Cardiac muscle cell (in vitro differentiated cells and primary cell): ENCODE data around the gene SP3. TPM values are rescaled to one million over a fixed set of nuclear protein-coding genes. Genes with fewer than 3 reads are reported as not detected.

Experiments
- DNase-seq, 2 donors: peaks; one replicate each; pipeline versions ENCODE4 v3.0.0 to v3.0.0-alpha.2; 2010 to 2017; ENCODE audit warnings: low read depth in 1 of 2, low spot score in 1 of 2
- H3K27ac ChIP-seq: fragments of 200-600 bp; sonication (generic); 2 replicates; pipeline ENCODE4 v1.5.1; 2016
- H3K27me3 ChIP-seq: fragments of 200-600 bp; sonication (generic); 2 replicates; pipeline ENCODE4 v1.6.0; 2016; ENCODE audit warnings: control low read depth
- H3K36me3 ChIP-seq: fragments of 200-600 bp; sonication (generic); 2 replicates; pipeline ENCODE4 v1.5.1; 2016; ENCODE audit warnings: control low read depth
- H3K4me1 ChIP-seq: fragments of 200-600 bp; sonication (generic); 2 replicates; pipeline ENCODE4 v1.8.1; 2017; ENCODE audit warnings: low read depth, mild to moderate bottlenecking, mixed run types
- H3K4me3 ChIP-seq: fragments of 200-600 bp; sonication (generic); 2 replicates; pipeline ENCODE4 v1.5.1; 2016; ENCODE audit warnings: mild to moderate bottlenecking
- H3K9me3 ChIP-seq: fragments of 200-600 bp; sonication (generic); 2 replicates; pipeline ENCODE4 v1.5.1; 2017; ENCODE audit warnings: low read depth, mild to moderate bottlenecking, control low read depth
- CTCF ChIP-seq: IDR thresholded peaks from 2 replicates; pipeline ENCODE4 v1.5.1; 2012; ENCODE audit warnings: low read depth, mild to moderate bottlenecking, low read length
- polyA plus RNA-seq: library from polyadenylated mRNA; unstranded; fragments of >200 nt; fragmentation: Nextera tagmentation; extraction: Ambion mirVana; gene quantifications from 2 replicates; pipeline ENCODE4 v1.2.1, GENCODE V29; 2016
- total RNA-seq: library from RNA; depleted of rRNA; stranded (reverse); fragments of >200 nt; gene quantifications from 2 replicates; pipeline ENCODE4 v1.2.3, GENCODE V29; 2016

Gene SP3
- total and polyA plus RNA-seq, 2 experiments from 2014 or later, result 36.0 to 164 TPM

DNA sequence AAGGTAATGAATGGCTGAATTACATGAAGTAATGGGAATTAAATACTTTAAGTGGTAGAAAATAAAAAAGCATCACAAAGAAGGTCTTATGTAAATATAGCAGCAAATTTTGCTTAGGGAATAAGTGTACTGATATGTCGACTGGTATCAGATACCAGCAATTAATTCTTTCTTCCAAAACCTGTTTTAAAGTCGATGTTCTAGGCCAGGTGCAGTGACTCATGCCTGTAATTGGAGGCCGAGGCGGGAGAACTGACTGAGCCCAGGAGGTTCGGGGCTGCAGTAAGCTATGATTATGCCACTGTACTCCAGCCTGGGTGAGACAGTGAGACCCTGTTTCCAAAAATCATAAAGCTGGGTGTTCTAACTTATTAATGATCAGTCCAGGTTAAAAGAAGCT lies 30.3 kb downstream of the SP3 start:
- Histone ChIP-seq H3K27ac (peak overlapping the region; percentile 19), H3K4me3 (no peak overlapping the region), H3K36me3 (no peaks in the 10 kb centered on the region), H3K9me3 (no peaks in the 10 kb centered on the region), H3K4me1 (peaks cover 23% of the 10 kb centered on the region), H3K27me3 (no peaks in the 10 kb centered on the region)
- DNase-seq, result no peak
- no peak for TF ChIP-seq CTCF

DNA sequence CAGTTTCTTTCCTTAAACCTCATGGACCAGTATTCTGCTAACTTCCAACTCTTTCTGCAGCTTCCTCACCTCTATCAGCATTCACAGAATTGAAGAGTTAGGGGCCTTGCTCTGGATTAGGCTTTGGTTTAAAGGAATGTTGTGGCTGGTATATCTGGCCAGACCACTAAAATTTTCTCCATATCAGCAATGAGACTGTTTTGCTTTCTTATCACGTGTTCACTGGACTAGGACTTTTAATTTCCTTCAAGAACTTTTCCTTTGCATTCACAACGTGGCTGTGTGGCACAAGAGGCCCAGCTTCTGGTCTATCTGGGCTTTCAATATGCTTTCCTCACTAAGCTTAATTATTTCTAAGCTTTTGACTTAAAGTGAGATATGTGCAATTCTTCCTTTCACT lies 33.4 kb downstream of the SP3 start:
- H3K36me3 ChIP-seq, result no peaks in the 10 kb centered on the region
- H3K4me3 ChIP-seq, result no peak overlapping the region
- TF ChIP-seq CTCF, result no peak
- H3K4me1 ChIP-seq, result peaks cover 20% of the 10 kb centered on the region
- DNase-seq, result peak in 1 of 2 donors; percentile 46
- no peaks in the 10 kb centered on the region for H3K9me3 ChIP-seq
- no peaks in the 10 kb centered on the region for H3K27me3 ChIP-seq
- H3K27ac ChIP-seq, result no peak overlapping the region

DNA sequence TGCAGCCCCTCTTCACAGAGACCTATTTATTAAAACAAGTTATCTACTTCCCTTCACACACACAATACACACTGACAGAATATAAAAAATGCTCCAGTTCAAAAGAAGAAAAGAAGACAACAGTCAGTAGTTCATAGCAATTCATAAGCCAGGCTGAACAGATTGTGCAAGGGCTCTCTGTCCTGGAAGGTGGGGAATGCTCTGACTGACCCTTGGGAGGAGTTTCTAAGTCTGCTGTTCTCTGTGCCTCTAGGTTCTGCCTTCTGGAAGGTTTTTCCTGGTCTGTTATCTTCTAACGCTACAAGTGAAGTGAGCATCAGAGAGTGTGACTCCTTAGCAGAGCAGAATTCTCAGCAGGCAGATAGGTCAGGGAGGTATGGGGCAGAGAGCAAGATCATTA lies 35.7 kb downstream of the SP3 start:
- TF ChIP-seq CTCF, result no peak
- peak; percentile 50 to 69 for DNase-seq
- H3K4me1 ChIP-seq, result peaks cover 10% of the 10 kb centered on the region
- no peaks in the 10 kb centered on the region for H3K9me3 ChIP-seq
- H3K36me3 ChIP-seq, result no peaks in the 10 kb centered on the region
- peak overlapping the region; percentile 73 for H3K27ac ChIP-seq
- H3K4me3 ChIP-seq, result no peak overlapping the region
- H3K27me3 ChIP-seq, result no peaks in the 10 kb centered on the region

GRCh38 chr2:173926875-173927274 lies 38.3 kb downstream of the SP3 start:
- Histone ChIP-seq H3K27me3 (no peaks in the 10 kb centered on the region), H3K27ac (no peak overlapping the region), H3K9me3 (no peaks in the 10 kb centered on the region), H3K4me1 (peaks cover 10% of the 10 kb centered on the region), H3K36me3 (no peaks in the 10 kb centered on the region), H3K4me3 (no peak overlapping the region)
- TF ChIP-seq CTCF, result no peak
- DNase-seq, result no peak

GRCh38 chr2:173924285-173924684 lies 40.9 kb downstream of the SP3 start:
- Histone ChIP-seq H3K9me3 (no peaks in the 10 kb centered on the region), H3K27ac (no peak overlapping the region), H3K36me3 (no peaks in the 10 kb centered on the region), H3K27me3 (no peaks in the 10 kb centered on the region), H3K4me3 (no peak overlapping the region), H3K4me1 (peaks cover 2% of the 10 kb centered on the region)
- DNase-seq, result no peak
- no peak for TF ChIP-seq CTCF

GRCh38 chr2:173922760-173923159 lies 42.4 kb downstream of the SP3 start:
- Histone ChIP-seq H3K9me3 (no peaks in the 10 kb centered on the region), H3K4me3 (no peak overlapping the region), H3K36me3 (peaks cover 6% of the 10 kb centered on the region), H3K27me3 (no peaks in the 10 kb centered on the region), H3K27ac (peak overlapping the region; percentile 51), H3K4me1 (no peaks in the 10 kb centered on the region)
- no peak for DNase-seq
- TF ChIP-seq CTCF, result no peak
